ENCODE data around the gene PTPA.

The PTPA gene

DNA sequence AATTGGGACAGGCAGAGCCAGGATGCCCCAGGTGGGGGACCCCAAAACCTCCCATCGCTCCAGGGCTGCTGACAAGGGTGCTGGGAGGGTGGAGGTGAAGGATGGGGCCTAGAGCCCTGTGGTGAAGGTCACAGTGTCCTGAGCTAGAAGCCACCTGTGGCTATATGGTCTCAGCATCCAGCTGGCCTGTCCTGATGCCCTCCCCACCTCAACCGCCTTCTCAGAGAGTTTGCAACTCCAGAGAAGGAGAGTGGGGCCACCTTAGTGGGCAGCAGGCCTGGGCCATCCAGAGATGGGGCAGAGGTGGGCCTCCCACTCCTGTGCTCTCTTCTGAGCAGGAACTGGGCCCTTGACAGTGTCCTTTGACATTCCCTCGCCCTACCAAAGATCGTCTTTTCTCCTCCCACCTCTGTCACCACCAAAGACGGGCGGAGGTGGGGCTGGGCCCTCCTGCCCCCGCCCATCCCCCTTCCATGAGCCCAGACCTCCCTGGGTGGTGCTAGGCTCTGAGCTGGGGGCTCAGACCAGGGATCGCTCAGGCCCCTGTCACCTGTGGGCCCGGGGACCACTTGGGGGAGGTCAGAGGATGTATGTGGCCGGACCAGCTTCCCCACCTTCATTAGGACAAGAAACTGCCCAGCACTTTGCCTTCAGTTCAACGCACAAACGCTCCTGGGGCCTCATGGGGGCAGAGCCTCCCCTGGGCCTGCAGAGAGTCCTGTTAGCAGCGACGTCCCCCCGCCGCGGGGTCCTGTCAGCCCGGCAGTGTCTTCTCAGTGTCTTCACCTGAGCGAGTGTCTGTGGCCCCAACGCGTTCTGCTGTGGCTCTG, 40.3 kb upstream of the PTPA start:
- in situ Hi-C loops (cut with HindIII; ENCODE audit: low sequenced_read_pairs), result no loop called here
- DNase-seq (ENCODE audit: low read depth), result no peak
- H3K4me3 ChIP-seq (ENCODE audit: low read depth, low read length), result no peak overlapping the region
- TF ChIP-seq, protein P1, sequence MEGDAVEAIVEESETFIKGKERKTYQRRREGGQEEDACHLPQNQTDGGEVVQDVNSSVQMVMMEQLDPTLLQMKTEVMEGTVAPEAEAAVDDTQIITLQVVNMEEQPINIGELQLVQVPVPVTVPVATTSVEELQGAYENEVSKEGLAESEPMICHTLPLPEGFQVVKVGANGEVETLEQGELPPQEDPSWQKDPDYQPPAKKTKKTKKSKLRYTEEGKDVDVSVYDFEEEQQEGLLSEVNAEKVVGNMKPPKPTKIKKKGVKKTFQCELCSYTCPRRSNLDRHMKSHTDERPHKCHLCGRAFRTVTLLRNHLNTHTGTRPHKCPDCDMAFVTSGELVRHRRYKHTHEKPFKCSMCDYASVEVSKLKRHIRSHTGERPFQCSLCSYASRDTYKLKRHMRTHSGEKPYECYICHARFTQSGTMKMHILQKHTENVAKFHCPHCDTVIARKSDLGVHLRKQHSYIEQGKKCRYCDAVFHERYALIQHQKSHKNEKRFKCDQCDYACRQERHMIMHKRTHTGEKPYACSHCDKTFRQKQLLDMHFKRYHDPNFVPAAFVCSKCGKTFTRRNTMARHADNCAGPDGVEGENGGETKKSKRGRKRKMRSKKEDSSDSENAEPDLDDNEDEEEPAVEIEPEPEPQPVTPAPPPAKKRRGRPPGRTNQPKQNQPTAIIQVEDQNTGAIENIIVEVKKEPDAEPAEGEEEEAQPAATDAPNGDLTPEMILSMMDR (IDR thresholded peaks at IDR 0.05; ENCODE audit: low read depth, low read length, missing control alignments), result no peak

DNA sequence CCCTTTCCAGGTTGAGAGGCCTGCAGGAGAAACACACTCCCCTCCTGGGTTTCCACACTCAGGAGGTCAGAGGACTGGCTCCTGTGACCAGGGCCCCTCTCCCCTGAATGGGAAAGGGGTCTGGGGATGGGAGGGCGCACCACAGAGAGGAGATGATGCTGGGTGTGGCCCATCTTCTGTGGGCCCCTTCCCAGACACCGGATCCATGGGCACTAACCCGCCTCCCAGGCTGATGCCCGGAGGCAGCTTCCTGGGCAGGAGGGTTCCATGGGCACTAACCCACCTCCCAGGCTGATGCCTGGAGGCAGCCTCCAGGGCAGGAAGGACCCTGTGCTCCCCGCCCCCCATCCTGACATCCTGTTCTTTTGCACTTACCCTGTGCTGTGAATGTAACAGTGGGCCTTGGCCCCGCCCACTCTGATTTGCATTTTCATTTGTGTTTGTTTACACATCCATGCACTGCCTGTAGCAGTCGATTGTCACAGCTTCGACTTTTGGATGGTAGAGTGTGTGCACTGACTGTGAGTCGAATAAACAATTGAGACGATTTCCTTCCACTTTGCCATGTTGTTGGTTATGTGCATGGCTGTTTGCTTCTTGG, 39.6 kb upstream of the PTPA start:
- no peak for DNase-seq (ENCODE audit: low read depth)
- in situ Hi-C loops (cut with HindIII; ENCODE audit: low sequenced_read_pairs), result no loop called here
- TF ChIP-seq, protein P1 (IDR thresholded peaks at IDR 0.05; ENCODE audit: low read depth, low read length, missing control alignments), result no peak
- H3K4me3 ChIP-seq (ENCODE audit: low read depth, low read length), result no peak overlapping the region

DNA sequence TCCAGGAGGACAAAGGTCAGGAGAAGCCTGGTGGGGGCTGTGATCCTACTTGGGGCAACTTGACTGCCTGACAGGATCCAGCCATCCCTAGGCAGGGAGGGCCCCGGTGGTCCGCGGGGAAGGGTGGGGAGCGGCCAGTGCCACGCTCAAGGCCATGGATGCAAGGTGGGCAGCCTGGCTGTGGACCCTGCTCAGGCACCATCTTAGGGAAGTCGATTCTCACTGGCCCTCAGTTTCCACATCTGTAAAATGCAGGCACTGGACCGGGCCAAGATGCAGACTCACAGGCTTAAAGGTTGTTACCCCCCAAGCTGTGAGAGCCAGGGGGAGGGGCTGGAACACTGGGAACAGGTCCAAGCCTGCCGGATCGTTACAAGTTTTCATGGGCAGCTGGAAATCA, 39.0 kb upstream of the PTPA start:
- DNase-seq (ENCODE audit: low read depth), result no peak
- no peak overlapping the region for H3K4me3 ChIP-seq (ENCODE audit: low read depth, low read length)
- TF ChIP-seq, protein P1 (IDR thresholded peaks at IDR 0.05; ENCODE audit: low read depth, low read length, missing control alignments), result no peak
- in situ Hi-C loops (cut with HindIII; ENCODE audit: low sequenced_read_pairs), result no loop called here

DNA sequence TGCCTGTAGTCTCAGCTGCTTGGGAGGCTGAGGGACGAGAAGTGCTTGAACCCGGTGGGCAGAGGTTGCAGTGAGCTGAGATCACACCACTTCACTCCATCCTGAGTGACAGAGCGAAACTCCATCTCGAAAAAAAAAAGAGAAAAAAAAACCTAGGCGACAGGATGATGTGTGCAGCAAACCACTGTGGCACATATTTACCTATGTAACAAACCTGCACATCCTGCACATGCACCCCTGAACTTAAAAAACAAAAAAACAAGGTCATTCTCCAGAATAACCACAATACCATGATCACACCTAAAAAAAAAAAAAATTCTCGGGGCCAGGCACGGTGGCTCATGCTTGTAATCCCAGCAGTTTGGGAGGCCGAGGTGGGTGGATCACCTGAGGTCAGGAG, 37.8 kb upstream of the PTPA start:
- in situ Hi-C loops (cut with HindIII; ENCODE audit: low sequenced_read_pairs), result no loop called here
- no peak overlapping the region for H3K4me3 ChIP-seq (ENCODE audit: low read depth, low read length)
- no peak for DNase-seq (ENCODE audit: low read depth)
- TF ChIP-seq, protein P1 (IDR thresholded peaks at IDR 0.05; ENCODE audit: low read depth, low read length, missing control alignments), result no peak

DNA sequence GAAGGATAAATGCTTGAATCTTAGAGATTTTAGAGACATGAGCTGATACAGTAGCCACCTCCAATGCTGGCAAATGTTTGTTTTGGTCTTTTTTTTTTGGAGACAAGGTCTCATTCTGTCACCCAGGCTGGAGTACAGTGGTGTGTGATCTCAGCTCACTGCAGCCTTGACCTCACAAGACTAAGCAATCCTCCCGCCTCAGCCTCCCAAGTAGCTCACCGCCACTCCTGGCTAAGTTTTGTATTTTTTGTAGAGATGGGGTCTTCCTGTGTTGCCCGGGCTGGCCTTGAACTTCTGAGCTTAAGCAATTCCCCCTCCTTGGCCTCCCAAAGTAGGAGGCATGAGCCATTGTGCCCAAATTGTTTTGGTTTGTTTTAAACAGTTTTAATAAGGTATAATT, 37.1 kb upstream of the PTPA start:
- H3K4me3 ChIP-seq (ENCODE audit: low read depth, low read length), result no peak overlapping the region
- TF ChIP-seq, protein P1 (IDR thresholded peaks at IDR 0.05; ENCODE audit: low read depth, low read length, missing control alignments), result no peak
- no peak for DNase-seq (ENCODE audit: low read depth)
- in situ Hi-C loops (cut with HindIII; ENCODE audit: low sequenced_read_pairs), result no loop called here

DNA sequence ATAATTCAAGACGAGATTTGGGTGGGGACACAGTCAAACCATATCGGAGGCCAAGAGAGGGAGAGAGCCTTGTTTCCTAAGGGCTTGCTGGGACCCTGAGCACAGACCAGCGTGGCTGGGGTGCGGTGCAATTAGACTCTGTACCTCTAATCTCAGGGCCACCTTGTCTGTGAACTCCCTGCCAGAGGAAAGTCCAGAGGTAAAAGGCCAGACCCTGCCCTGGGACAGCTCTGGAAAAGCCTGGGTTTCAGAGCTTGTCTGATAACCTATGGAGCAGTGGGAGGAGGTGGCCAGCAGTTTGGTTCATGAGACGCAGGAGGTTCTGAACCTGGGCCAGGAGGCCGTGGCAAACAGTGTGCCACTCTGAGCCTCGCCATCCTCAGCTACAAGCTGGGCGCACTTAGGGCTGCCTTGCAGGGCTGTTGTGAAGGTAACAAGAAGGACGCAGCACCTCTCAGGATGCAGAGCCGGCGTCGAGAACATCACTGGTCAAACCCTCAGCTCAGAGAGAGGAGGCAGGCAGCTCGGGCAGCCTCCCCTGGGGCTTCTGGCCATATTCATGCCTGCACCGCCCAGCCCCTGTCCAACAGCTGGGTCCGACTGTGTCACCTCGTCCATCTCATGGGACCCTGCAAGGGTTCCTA, 35.1 kb upstream of the PTPA start:
- in situ Hi-C loops (cut with HindIII; ENCODE audit: low sequenced_read_pairs), result no loop called here
- DNase-seq (ENCODE audit: low read depth), result no peak
- no peak overlapping the region for H3K4me3 ChIP-seq (ENCODE audit: low read depth, low read length)
- TF ChIP-seq, protein P1 (IDR thresholded peaks at IDR 0.05; ENCODE audit: low read depth, low read length, missing control alignments), result no peak
